CD8-positive, alpha-beta memory T cell (primary cell): ENCODE results near the gene MCM8. TPM values are rescaled to one million over a fixed set of nuclear protein-coding genes. Genes with fewer than 3 reads are reported as not detected.

ENCODE experiments used
- CTCF ChIA-PET: fragments of 350-600 bp; sonication (Branson Sonifier 250); formaldehyde crosslinking; loops from one replicate; lab custom pipeline; 2021; ENCODE audit warnings: antibody characterized with exemption; lab: Charles Lee
- POLR2A ChIA-PET: fragments of 350-600 bp; sonication (Branson Sonifier 250); formaldehyde crosslinking; loops from one replicate; lab custom pipeline; 2021; ENCODE audit warnings: antibody characterized with exemption; lab: Charles Lee
- DNase-seq, 5 donors: peaks; one replicate each; pipeline versions ENCODE4 v3.0.0 to v3.0.0-alpha.2; 2020 to 2022; ENCODE audit warnings: mixed read lengths in 1 of 5
- H3K27ac ChIP-seq: one replicate; pipeline ENCODE4 v1.7.0; 2013; ENCODE audit warnings: low read depth, mild to moderate bottlenecking, low read length, moderate library complexity
- H3K27me3 ChIP-seq: 2 replicates; pipeline ENCODE4 v1.7.0; 2013; ENCODE audit warnings: low read length, mild to moderate bottlenecking; ENCODE audit not compliant: insufficient read depth, poor library complexity, severe bottlenecking
- H3K36me3 ChIP-seq: 2 replicates; pipeline ENCODE4 v1.7.0; 2013; ENCODE audit warnings: mild to moderate bottlenecking, low read length, moderate library complexity; ENCODE audit not compliant: insufficient read depth
- H3K4me1 ChIP-seq: 2 replicates; pipeline ENCODE4 v1.7.0; 2013; ENCODE audit warnings: mild to moderate bottlenecking, low read length, moderate library complexity; ENCODE audit not compliant: insufficient read depth
- H3K4me3 ChIP-seq: 2 replicates; pipeline ENCODE4 v1.7.0; 2013; ENCODE audit warnings: mild to moderate bottlenecking, low read length
- H3K9me3 ChIP-seq: 2 replicates; pipeline ENCODE4 v1.7.0; 2013; ENCODE audit warnings: mild to moderate bottlenecking, low read length
- H3K27ac Mint-ChIP-seq, 8 donors: one replicate each; pipeline ENCODE4 v1.8.0; 2020 to 2021; ENCODE audit warnings: mixed read lengths in 8 of 8, mild to moderate bottlenecking in 6 of 8, inconsistent platforms in 3 of 8, moderate library complexity in 3 of 8
- H3K27me3 Mint-ChIP-seq, 2 donors: one replicate each; pipeline ENCODE4 v1.8.0; 2020 to 2021; ENCODE audit warnings: mixed read lengths in 2 of 2, mild to moderate bottlenecking in 1 of 2, moderate library complexity in 1 of 2
- H3K36me3 Mint-ChIP-seq, 3 donors: one replicate each; pipeline ENCODE4 v1.8.0; 2020 to 2021; ENCODE audit warnings: mixed read lengths in 3 of 3, inconsistent platforms in 1 of 3, mild to moderate bottlenecking in 1 of 3
- H3K4me1 Mint-ChIP-seq, 3 donors: one replicate each; pipeline ENCODE4 v1.8.0; 2020 to 2021; ENCODE audit warnings: mixed read lengths in 3 of 3, inconsistent platforms in 1 of 3, mild to moderate bottlenecking in 1 of 3
- H3K4me3 Mint-ChIP-seq, 7 donors: one replicate each; pipeline ENCODE4 v1.8.0; 2020 to 2021; ENCODE audit warnings: mixed read lengths in 7 of 7, mild to moderate bottlenecking in 6 of 7, moderate library complexity in 4 of 7, inconsistent platforms in 2 of 7
- H3K9me3 Mint-ChIP-seq, 5 donors: one replicate each; pipeline ENCODE4 v1.8.0; 2020 to 2022; ENCODE audit warnings: mixed read lengths in 5 of 5, mild to moderate bottlenecking in 3 of 5, moderate library complexity in 2 of 5, inconsistent platforms in 1 of 5
- polyA plus RNA-seq: library from polyadenylated mRNA; unstranded; fragments of 300-500 nt; fragmentation: Illumina TruSeq; gene quantifications from one replicate; pipeline ENCODE4 v1.2.3, GENCODE V29; 2021
- total RNA-seq, 2 experiments: library from RNA; stranded (reverse); gene quantifications; one replicate each; pipeline ENCODE4 v1.2.3, GENCODE V29; 2021

The MCM8 gene
- total and polyA plus RNA-seq, 3 experiments from 2014 or later = 0.35 to 33.8 (median 31.9) TPM

DNA sequence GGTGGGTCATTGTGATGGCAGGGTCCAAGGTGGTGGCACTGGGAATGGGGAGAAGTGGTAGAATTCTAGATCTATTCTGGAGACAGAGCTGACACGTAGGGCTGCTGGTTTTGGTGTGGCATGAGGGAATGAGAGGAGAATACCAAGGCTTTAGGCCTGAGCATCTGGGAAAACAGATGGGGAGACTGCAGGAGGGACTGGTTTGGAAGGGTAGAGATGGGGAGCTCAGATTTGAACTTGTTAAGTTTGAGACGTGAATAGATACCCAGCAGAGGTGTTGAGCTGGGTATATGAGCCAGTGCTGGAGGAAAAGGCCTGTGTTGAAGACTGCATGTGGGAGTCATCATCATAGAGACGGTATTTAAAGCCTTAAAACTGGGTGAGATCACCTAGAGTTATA lies 17.7 kb upstream of the MCM8 start:
- no peaks in the 10 kb centered on the region for H3K9me3 Mint-ChIP-seq
- H3K4me1 ChIP-seq = no peaks in the 10 kb centered on the region
- no peak overlapping the region for H3K27ac ChIP-seq
- no peak for DNase-seq
- no peak overlapping the region for H3K4me3 Mint-ChIP-seq
- no peaks in the 10 kb centered on the region for H3K27me3 ChIP-seq
- peaks cover 2 to 12% of the 10 kb centered on the region in 2 donors for H3K27me3 Mint-ChIP-seq
- no peaks in the 10 kb centered on the region for H3K9me3 ChIP-seq
- no peak overlapping the region for H3K4me3 ChIP-seq
- H3K36me3 Mint-ChIP-seq = peaks cover 0 to 5% (median 0%) of the 10 kb centered on the region in 3 donors
- ChIA-PET CTCF (no interaction called here), POLR2A (no interaction called here)
- H3K36me3 ChIP-seq = no peaks in the 10 kb centered on the region
- no peaks in the 10 kb centered on the region for H3K4me1 Mint-ChIP-seq
- H3K27ac Mint-ChIP-seq = peak overlapping the region in 2 of 8 donors; percentile 4 to 20

DNA sequence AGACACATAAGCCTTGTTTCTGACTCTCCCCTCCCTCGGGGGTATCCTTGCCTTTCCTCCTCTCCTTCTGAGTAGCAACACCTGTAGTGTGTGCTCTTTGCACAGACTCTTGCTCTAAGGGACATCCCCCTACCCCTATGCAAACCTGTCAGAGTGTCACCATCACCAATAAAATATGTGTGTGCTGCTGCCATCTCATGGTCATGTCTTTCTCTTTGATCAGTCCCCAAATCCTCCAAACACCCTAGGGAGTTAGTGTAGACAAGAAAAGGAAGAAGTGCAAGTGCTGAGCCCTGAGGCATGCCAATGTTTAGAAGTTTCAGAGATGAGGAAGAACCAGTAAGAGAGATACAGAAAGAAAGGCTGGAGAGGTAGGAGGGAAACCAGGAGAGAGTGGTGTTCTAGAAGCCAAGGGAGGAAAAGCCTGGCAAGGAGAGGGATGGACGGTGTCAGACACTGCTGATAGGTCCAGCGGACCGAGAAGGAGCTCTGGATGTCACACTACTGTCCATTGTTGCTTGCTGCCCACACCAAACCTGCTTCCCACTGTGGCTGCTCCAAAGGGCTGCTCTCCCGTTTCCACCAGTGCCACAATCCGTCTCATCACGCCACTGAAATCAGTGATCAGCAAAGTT lies 16.5 kb upstream of the MCM8 start:
- ChIA-PET CTCF (no interaction called here), POLR2A (no interaction called here)
- Histone ChIP-seq H3K4me1 (no peaks in the 10 kb centered on the region), H3K27ac (no peak overlapping the region), H3K9me3 (no peaks in the 10 kb centered on the region), H3K27me3 (no peaks in the 10 kb centered on the region), H3K36me3 (no peaks in the 10 kb centered on the region), H3K4me3 (no peak overlapping the region)
- H3K9me3 Mint-ChIP-seq = no peaks in the 10 kb centered on the region
- no peak for DNase-seq
- H3K36me3 Mint-ChIP-seq = peaks cover 0 to 16% (median 2%) of the 10 kb centered on the region in 3 donors
- H3K27me3 Mint-ChIP-seq = peaks cover 2 to 6% of the 10 kb centered on the region in 2 donors
- no peak overlapping the region for H3K4me3 Mint-ChIP-seq
- H3K4me1 Mint-ChIP-seq = no peaks in the 10 kb centered on the region
- peak overlapping the region in 2 of 8 donors; percentile 12 to 18 for H3K27ac Mint-ChIP-seq

DNA sequence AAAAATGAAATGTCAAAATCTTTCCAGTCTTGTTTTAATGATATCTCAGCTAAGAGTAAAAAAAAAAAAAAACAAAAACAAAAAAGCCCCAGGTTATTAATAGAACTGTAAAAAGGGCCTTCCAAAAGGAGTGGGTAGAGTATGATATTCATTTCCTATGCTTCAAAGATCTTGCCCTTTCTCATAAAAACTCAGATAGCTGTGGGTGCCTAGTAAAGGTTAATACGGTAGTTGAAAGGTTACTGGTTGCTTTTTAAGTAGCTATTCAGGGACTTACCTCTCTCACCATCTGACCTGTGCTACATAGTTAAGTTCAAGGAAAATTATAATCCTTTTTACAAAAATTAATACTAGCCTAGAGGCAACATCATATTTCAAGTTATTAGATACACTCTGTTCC lies 15.1 kb upstream of the MCM8 start:
- no peak for DNase-seq
- Mint-ChIP-seq H3K27me3 (no peaks in the 10 kb centered on the region), H3K4me3 (no peak overlapping the region), H3K9me3 (no peaks in the 10 kb centered on the region), H3K36me3 (peaks cover 0 to 28% (median 4%) of the 10 kb centered on the region in 3 donors), H3K27ac (peak overlapping the region in 1 of 8 donors; percentile 23), H3K4me1 (no peaks in the 10 kb centered on the region)
- Histone ChIP-seq H3K36me3 (peaks cover 8% of the 10 kb centered on the region), H3K27me3 (no peaks in the 10 kb centered on the region), H3K9me3 (no peaks in the 10 kb centered on the region), H3K4me3 (no peak overlapping the region), H3K4me1 (no peaks in the 10 kb centered on the region), H3K27ac (no peak overlapping the region)
- CTCF ChIA-PET = no interaction called here
- POLR2A ChIA-PET = no interaction called here

DNA sequence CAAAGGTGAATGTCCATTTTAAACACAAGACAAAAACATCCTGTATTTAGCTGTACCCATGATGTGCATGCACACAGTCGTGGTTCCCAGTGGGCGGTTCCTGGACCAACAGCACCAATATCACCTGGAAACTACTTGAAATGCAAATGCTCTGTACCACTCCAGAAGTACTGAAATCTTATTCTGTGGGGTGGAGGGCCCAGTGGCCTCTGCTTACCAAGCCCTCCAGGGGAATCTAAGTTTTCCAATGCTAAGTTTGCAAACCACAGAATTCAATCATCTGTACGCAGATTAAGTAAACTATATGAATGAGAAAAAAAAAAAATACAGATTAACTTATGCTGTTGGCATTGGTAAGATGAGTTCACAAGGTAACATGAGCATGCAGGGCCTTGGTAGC lies 14.2 kb upstream of the MCM8 start:
- H3K9me3 ChIP-seq = no peaks in the 10 kb centered on the region
- no peak overlapping the region for H3K4me3 Mint-ChIP-seq
- ChIA-PET POLR2A (no interaction called here), CTCF (no interaction called here)
- no peak overlapping the region for H3K4me3 ChIP-seq
- no peaks in the 10 kb centered on the region for H3K4me1 ChIP-seq
- H3K27me3 ChIP-seq = no peaks in the 10 kb centered on the region
- no peaks in the 10 kb centered on the region for H3K4me1 Mint-ChIP-seq
- H3K36me3 ChIP-seq = peaks cover 8% of the 10 kb centered on the region
- no peak overlapping the region for H3K27ac ChIP-seq
- peaks cover 0 to 36% (median 4%) of the 10 kb centered on the region in 3 donors for H3K36me3 Mint-ChIP-seq
- H3K27ac Mint-ChIP-seq = peak overlapping the region in 1 of 8 donors; percentile 9
- DNase-seq = no peak
- no peaks in the 10 kb centered on the region for H3K9me3 Mint-ChIP-seq
- no peaks in the 10 kb centered on the region for H3K27me3 Mint-ChIP-seq

DNA sequence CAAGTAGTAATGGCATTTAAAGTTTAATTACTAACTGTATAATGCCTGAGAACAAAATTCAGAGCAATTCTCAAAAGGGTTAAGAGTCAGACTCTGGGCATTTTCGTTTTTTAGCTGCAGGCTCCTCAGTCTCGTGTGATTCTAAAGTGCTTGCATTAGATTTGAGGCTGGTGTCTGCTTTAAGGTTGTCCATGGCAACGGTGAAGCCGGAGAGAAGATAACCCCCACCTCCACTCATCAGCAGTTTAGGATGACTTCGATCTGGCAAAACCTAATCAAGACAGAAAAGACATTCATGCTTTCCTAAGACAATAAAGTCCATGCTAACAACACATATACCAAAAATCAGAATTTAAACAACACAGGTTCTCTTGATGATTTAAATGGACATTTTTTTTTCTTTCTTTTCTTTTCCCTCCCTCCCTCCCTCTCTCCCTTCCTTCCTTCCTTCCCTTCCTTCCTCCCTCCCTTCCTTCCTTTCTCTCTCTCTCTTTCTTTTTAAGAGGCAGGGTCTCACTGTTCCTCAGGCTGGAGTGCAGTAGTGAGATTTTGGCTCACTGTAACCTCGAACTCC lies 11.9 kb upstream of the MCM8 start:
- H3K9me3 ChIP-seq = no peaks in the 10 kb centered on the region
- H3K9me3 Mint-ChIP-seq = no peaks in the 10 kb centered on the region
- H3K4me1 ChIP-seq = no peaks in the 10 kb centered on the region
- peak overlapping the region in 1 of 8 donors; percentile 47 for H3K27ac Mint-ChIP-seq
- H3K4me1 Mint-ChIP-seq = no peaks in the 10 kb centered on the region
- H3K27ac ChIP-seq = no peak overlapping the region
- H3K4me3 ChIP-seq = no peak overlapping the region
- CTCF ChIA-PET = no interaction called here
- peaks cover 0 to 59% (median 15%) of the 10 kb centered on the region in 3 donors for H3K36me3 Mint-ChIP-seq
- peaks cover 28% of the 10 kb centered on the region for H3K36me3 ChIP-seq
- no peak for DNase-seq
- POLR2A ChIA-PET = no interaction called here
- H3K27me3 Mint-ChIP-seq = no peaks in the 10 kb centered on the region
- no peak overlapping the region for H3K4me3 Mint-ChIP-seq
- no peaks in the 10 kb centered on the region for H3K27me3 ChIP-seq

DNA sequence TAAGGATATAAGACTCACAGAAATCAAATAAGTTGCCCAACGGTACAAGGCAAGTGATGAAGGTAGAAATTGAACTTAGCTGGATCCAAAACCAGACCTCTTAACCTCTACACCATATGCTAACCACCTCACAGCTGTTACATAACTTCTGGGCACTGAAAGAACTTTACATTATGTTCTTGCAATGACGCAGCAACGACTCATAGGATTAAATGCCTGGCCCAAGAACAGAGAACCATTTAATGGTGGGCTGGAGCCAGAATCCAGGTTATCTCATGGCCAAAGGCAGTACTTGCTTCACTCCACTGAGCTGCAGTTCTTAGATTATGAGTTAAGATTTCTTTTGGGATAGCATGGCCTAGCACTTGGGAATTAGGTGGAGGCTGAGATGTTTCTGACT lies 4.5 kb upstream of the MCM8 start:
- Histone ChIP-seq H3K4me3 (no peak overlapping the region), H3K9me3 (no peaks in the 10 kb centered on the region), H3K27ac (no peak overlapping the region), H3K4me1 (peaks cover 21% of the 10 kb centered on the region), H3K36me3 (peaks cover 36% of the 10 kb centered on the region), H3K27me3 (no peaks in the 10 kb centered on the region)
- Mint-ChIP-seq H3K4me1 (peaks cover 39 to 53% (median 48%) of the 10 kb centered on the region in 3 donors), H3K36me3 (peaks cover 0 to 79% (median 32%) of the 10 kb centered on the region in 3 donors), H3K9me3 (peaks cover 0 to 2% (median 0%) of the 10 kb centered on the region in 5 donors), H3K27me3 (peaks cover 0 to 5% of the 10 kb centered on the region in 2 donors), H3K4me3 (no peak overlapping the region), H3K27ac (peak overlapping the region in 1 of 8 donors; percentile 59)
- no peak for DNase-seq
- ChIA-PET CTCF (no interaction called here), POLR2A (no interaction called here)

DNA sequence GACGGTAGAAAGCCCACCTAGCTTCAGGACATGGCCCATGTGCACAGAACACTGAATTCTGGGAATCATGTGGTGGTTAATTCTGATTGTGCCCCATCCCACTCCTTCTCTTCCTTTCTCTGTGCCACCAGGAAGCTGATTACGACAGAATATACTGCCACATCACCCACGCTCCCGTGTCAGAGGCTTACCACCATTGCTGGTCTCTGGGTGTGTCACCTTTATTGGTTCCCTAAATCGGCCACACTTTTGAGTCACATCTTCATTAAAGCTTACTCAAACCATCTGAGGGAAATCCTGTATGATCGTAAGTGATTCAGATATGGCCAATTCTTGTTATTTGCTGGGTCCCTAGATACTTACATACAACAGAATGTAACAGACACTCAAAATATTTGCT lies 3.2 kb upstream of the MCM8 start:
- DNase-seq = no peak
- peaks cover 26% of the 10 kb centered on the region for H3K36me3 ChIP-seq
- no peak overlapping the region for H3K4me3 ChIP-seq
- Mint-ChIP-seq H3K27ac (peak overlapping the region; percentile 14 to 79 (median 52)), H3K4me1 (peaks cover 48 to 60% (median 57%) of the 10 kb centered on the region in 3 donors), H3K9me3 (peaks cover 0 to 2% (median 0%) of the 10 kb centered on the region in 5 donors), H3K36me3 (peaks cover 0 to 68% (median 28%) of the 10 kb centered on the region in 3 donors), H3K27me3 (peaks cover 0 to 5% of the 10 kb centered on the region in 2 donors), H3K4me3 (peak overlapping the region in 2 of 7 donors; percentile 4 to 58)
- CTCF ChIA-PET = no interaction called here
- POLR2A ChIA-PET = no interaction called here
- H3K9me3 ChIP-seq = no peaks in the 10 kb centered on the region
- H3K27me3 ChIP-seq = no peaks in the 10 kb centered on the region
- no peak overlapping the region for H3K27ac ChIP-seq
- H3K4me1 ChIP-seq = peaks cover 32% of the 10 kb centered on the region

DNA sequence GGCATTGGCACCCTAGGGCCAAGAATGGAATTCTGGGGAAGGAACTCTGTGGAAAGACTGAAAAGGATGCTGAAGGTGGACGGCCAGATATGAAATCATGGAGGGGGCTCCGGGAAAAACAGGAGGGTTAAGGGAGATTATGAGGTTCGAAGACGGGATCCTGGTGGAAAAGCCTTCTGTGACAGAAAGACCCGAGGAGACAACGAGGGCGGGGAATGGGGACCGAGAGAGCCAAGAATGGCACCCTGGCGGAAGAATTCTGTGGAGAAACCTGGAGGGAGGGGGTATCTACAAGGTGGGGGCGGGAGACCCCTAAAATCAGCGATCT lies 545 bp upstream of the MCM8 start:
- POLR2A ChIA-PET = no interaction called here
- H3K4me1 Mint-ChIP-seq = peaks cover 45 to 61% (median 55%) of the 10 kb centered on the region in 3 donors

More for the DNA sequence above, 545 bp upstream of the MCM8 start:
- Histone ChIP-seq H3K27me3 (no peaks in the 10 kb centered on the region), H3K4me1 (peaks cover 32% of the 10 kb centered on the region), H3K4me3 (peak overlapping the region; percentile 93), H3K9me3 (no peaks in the 10 kb centered on the region), H3K27ac (peak overlapping the region; percentile 74), H3K36me3 (peaks cover 14% of the 10 kb centered on the region)
- Mint-ChIP-seq H3K27me3 (peaks cover 0 to 5% of the 10 kb centered on the region in 2 donors), H3K27ac (peak overlapping the region; percentile 88 to 99 (median 96)), H3K9me3 (peaks cover 0 to 2% (median 0%) of the 10 kb centered on the region in 5 donors), H3K4me3 (peak overlapping the region; percentile 87 to 100 (median 95)), H3K36me3 (peaks cover 0 to 67% (median 18%) of the 10 kb centered on the region in 3 donors)
- CTCF ChIA-PET = no interaction called here
- DNase-seq = no peak
